Right lobe of liver (tissue), 6 donors: Measurements from ENCODE around the gene RNPEPL1. TPM values are rescaled to one million over a fixed set of nuclear protein-coding genes. Genes with fewer than 3 reads are reported as not detected.

Experiments
- ATAC-seq, 4 donors: fragments of 200-7000 bp; cut with Tn5 transposase; one replicate each; pipeline ENCODE4 v1.9.1; 2020; ENCODE audit warnings: mild to moderate bottlenecking in 4 of 4, moderate library complexity in 4 of 4
- DNase-seq, 3 donors: peaks; one replicate each; pipeline ENCODE4 v3.0.0-alpha.2; 2020
- H3K27ac ChIP-seq, 3 donors: fragments of 200-600 bp; one replicate each; pipeline ENCODE4 v1.8.0; 2022
- H3K27me3 ChIP-seq, 2 donors: fragments of 200-600 bp; one replicate each; pipeline ENCODE4 v1.8.0; 2022
- H3K36me3 ChIP-seq, 4 donors: fragments of 200-600 bp; sonication (generic) in 1 of 4; one replicate each; pipeline versions ENCODE4 v1.5.1 to v1.8.0; 2017 to 2022; ENCODE audit warnings: control low read depth in 1 of 4
- H3K4me1 ChIP-seq, 4 donors: fragments of 200-600 bp; sonication (generic) in 1 of 4; one replicate each; pipeline versions ENCODE4 v1.5.1 to v1.8.0; 2017 to 2022; ENCODE audit warnings: control low read depth in 1 of 4
- H3K4me3 ChIP-seq, 3 donors: fragments of 200-600 bp; one replicate each; pipeline ENCODE4 v1.8.0; 2022
- H3K9me3 ChIP-seq, 4 donors: fragments of 200-600 bp; sonication (generic) in 1 of 4; one replicate each; pipeline versions ENCODE4 v1.5.1 to v1.8.0; 2017 to 2022; ENCODE audit warnings: control low read depth in 1 of 4
- CTCF ChIP-seq, 4 donors: fragments of 200-600 bp in 3 of 4; fragments of 450-650 bp in 1 of 4; IDR thresholded peaks; one replicate each; pipeline versions ENCODE4 v1.5.1 to v1.8.0; 2016 to 2022; ENCODE audit warnings: antibody characterized with exemption in 4 of 4, mild to moderate bottlenecking in 2 of 4
- POLR2A ChIP-seq: fragments of 450-650 bp; IDR thresholded peaks from one replicate; pipeline ENCODE4 v1.6.1; 2017; ENCODE audit warnings: antibody characterized with exemption, mild to moderate bottlenecking
- WGBS: methylation state at CpG from one replicate; pipeline ENCODE4 v1.1.6; 2018; ENCODE audit warnings: low coverage, low lambda C conversion rate; ENCODE audit not compliant: insufficient coverage; ENCODE audit errors: missing lambda C conversion rate; 5-methylcytosine and 5-hydroxymethylcytosine counted together
- intact Hi-C, 2 donors: fragments of 100-400 bp; cut with DNase I; formaldehyde crosslinking; loops; one replicate each; pipeline versions ENCODE4 v1.11.2 to v1.14.1; 2022
- total RNA-seq, 6 experiments: library from RNA; depleted of rRNA in 2 of 6; stranded (reverse); fragments of >200 nt in 2 of 6; fragmentation: NEBNext Ultra II Directional in 3 of 6; extraction: Animal tissue kit (Norgen Biotek cat#: 25700) in 3 of 6; gene quantifications; one replicate each; pipeline versions ENCODE4 v1.1.0 to v1.2.4, GENCODE V29; 2016 to 2023
- donor health status: DM: no; HTN: yes; CAD: no.
- donor health status: DM: no; HTN: no; CAD: no.
- donor health status: DM: no; HTN: no; CAD: no.
- donor health status: DM: no; HTN: yes; CAD: no.
- donor health status: DM: no; HTN: yes; CAD: no.

RNPEPL1 gene
- total RNA-seq, 6 experiments from 2014 or later, result 24.7 to 105 (median 31.0) TPM

DNA sequence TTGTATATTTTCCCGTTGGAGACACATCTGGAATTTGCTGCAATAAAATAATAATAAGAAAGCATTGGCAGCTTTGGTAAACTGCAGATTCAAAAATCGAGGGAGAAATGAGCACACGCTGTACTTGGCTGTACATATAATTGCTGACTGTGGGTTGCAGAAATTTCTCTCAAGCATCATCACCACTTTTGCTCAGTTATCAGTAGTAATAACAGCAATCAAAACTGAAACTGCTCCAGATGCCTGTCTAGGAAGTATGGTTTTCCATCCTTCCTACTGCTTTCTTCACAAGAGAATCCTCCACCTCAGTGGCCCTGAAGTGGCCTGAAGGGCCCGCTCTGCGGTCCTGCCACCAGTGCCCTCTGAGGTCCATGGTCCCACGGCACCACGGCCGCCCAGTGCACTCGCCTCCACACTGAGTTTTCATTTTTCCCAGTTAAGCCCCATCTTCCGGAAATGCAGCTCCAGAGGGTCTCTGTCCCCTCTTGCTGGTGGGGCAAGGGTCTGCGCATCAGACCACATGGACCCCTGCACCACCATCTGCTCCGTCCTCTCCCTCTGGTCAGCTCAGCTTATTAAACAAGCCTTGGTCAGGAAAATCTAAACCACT, 4.2 kb upstream of the RNPEPL1 start:
- peaks cover 0 to 44% (median 23%) of the 10 kb centered on the region in 4 donors for H3K4me1 ChIP-seq
- 86% methylated on average over 8 of the region's 12 CpGs for WGBS
- TF ChIP-seq CTCF (IDR thresholded peaks at IDR 0.05) (no peak), POLR2A (no peak)
- no peak for DNase-seq
- intact Hi-C loops, result no loop called here
- H3K27me3 ChIP-seq, result no peaks in the 10 kb centered on the region
- H3K4me3 ChIP-seq, result no peak overlapping the region
- ATAC-seq, result no peak
- H3K27ac ChIP-seq, result no peak overlapping the region
- no peaks in the 10 kb centered on the region for H3K9me3 ChIP-seq
- H3K36me3 ChIP-seq, result no peaks in the 10 kb centered on the region

DNA sequence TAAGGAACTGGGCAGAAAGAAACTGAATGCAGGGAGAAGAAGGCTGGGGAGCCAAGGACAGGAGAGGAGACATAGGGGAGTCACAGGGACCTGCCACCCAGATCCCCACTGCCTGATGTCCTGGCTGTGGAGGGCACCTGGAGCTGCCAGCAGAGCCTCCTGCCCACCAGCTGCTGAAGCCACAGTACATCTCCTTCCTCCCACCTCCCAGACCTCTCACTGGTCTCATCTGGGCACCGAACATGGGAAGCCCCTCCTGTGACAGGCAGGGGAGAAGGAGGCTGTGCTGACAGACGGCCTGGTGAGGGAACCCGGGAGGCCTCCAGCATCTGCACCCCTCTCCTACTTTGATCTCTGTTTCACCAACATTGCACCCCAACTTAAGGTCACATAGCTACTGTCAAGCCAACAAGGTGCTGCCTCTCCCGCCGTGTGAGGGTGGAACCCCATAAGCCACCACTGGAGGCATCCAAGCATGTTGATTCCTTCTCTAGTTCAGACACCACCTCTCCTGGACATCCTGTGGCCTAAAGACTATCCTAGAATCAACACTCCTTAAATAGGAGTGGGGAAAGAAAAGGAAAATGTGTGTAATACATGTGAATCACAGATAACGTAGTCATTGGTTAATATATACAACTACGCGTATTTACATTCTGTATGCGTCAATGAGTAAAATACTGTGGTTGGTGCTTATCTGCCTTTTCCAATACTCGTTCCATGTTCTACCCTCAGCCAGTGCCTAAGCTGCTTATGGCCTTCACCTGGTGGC, 3.5 kb upstream of the RNPEPL1 start:
- peak overlapping the region in 2 of 3 donors; percentile 73 to 83 for H3K27ac ChIP-seq
- no peak overlapping the region for H3K4me3 ChIP-seq
- peaks cover 0 to 44% (median 22%) of the 10 kb centered on the region in 4 donors for H3K4me1 ChIP-seq
- TF ChIP-seq POLR2A (no peak), CTCF (IDR thresholded peaks at IDR 0.05) (peak in 1 of 4 donors; percentile 6)
- intact Hi-C loops, result no loop called here
- peak in 1 of 3 donors; percentile 35 for DNase-seq
- H3K36me3 ChIP-seq, result no peaks in the 10 kb centered on the region
- H3K27me3 ChIP-seq, result no peaks in the 10 kb centered on the region
- no peaks in the 10 kb centered on the region for H3K9me3 ChIP-seq
- 72% methylated on average over 9 of the region's 10 CpGs for WGBS
- no peak for ATAC-seq

GRCh38 chr2:240565333-240566202, 2.7 kb upstream of the RNPEPL1 start:
- peak overlapping the region in 1 of 3 donors; percentile 78 for H3K4me3 ChIP-seq
- WGBS, result 53% methylated on average over 11 of the region's 26 CpGs
- DNase-seq (peak; percentile 77 to 87 (median 86)), ATAC-seq (peak; percentile 10 to 26 (median 16))
- H3K27ac ChIP-seq, result peak overlapping the region; percentile 52 to 83 (median 73)
- H3K4me1 ChIP-seq, result peaks cover 0 to 49% (median 21%) of the 10 kb centered on the region in 4 donors
- no peaks in the 10 kb centered on the region for H3K27me3 ChIP-seq
- intact Hi-C loops, result no loop called here
- TF ChIP-seq POLR2A, result no peak
- no peak for TF ChIP-seq CTCF (IDR thresholded peaks at IDR 0.05)
- H3K9me3 ChIP-seq, result no peaks in the 10 kb centered on the region
- no peaks in the 10 kb centered on the region for H3K36me3 ChIP-seq
